Measurements from ENCODE around the gene POLL. TPM values are rescaled to one million over a fixed set of nuclear protein-coding genes. Genes with fewer than 3 reads are reported as not detected.

Gene POLL
- total and polyA plus RNA-seq, 2 of the 4 experiments (the other 2 are of a cell fraction) = 6.3 to 23.7 TPM

- no peak overlapping the region for H3K56ac ChIP-seq (ENCODE audit: extremely low read depth, insufficient read depth, low read length)
- peaks cover 18% of the 10 kb centered on the region for H3K36me3 ChIP-seq (ENCODE audit: control insufficient read depth, insufficient read depth, low read length)
- no peaks in the 10 kb centered on the region for H3K4me1 ChIP-seq (ENCODE audit: control insufficient read depth, insufficient read depth, low read length)
- DNase-seq (no peak), ATAC-seq (ENCODE audit: low read depth) (no peak)
- no peaks in the 10 kb centered on the region for H3K9me1 ChIP-seq (ENCODE audit: insufficient read depth, low read length)
- no peak overlapping the region for H2AK5ac ChIP-seq (ENCODE audit: low read depth, low read length)
- H3K4ac ChIP-seq (ENCODE audit: low read depth, low read length) = no peak overlapping the region
- no peak overlapping the region for H2AFZ ChIP-seq (replicated peaks; ENCODE audit: low read length, poor library complexity)
- ChIA-PET CTCF (no interaction called here), POLR2A (ENCODE audit: unreplicated experiment) (no interaction called here)
- no peak overlapping the region for H4K8ac ChIP-seq (ENCODE audit: low read depth in 2 of 2, low read length in 2 of 2)
- H3K14ac ChIP-seq (replicated peaks; ENCODE audit: low read depth, low read length) = no peak overlapping the region
- no peak overlapping the region for H3K27ac ChIP-seq (ENCODE audit: insufficient read depth, low read length)
- no peak overlapping the region for H4K5ac ChIP-seq (ENCODE audit: low read depth, low read length)
- no peaks in the 10 kb centered on the region for H3K79me1 ChIP-seq (ENCODE audit: low read depth in 1 of 2, low read length in 2 of 2)
- intact Hi-C loops (cut with micrococcal nuclease) = no loop called here
- no peak overlapping the region for H3K4me3 ChIP-seq (ENCODE audit: insufficient read depth, low read depth, low read length)
- no peak overlapping the region for H3K18ac ChIP-seq (ENCODE audit: low read depth, low read length)
- H3K27me3 ChIP-seq (ENCODE audit: control insufficient read depth, insufficient read depth, low read length) = no peaks in the 10 kb centered on the region
- H3K23ac ChIP-seq (ENCODE audit: low read depth, low read length) = no peak overlapping the region
- TF ChIP-seq FOS (IDR thresholded peaks at IDR 0.05; ENCODE audit: low read depth, low read length) (no peak), POLR2A (IDR thresholded peaks at IDR 0.05; ENCODE audit: low read depth, low read length) (no peak), RFX5 (IDR thresholded peaks at IDR 0.05; ENCODE audit: low read depth, low read length) (no peak), MXI1 (IDR thresholded peaks at IDR 0.05; ENCODE audit: borderline replicate concordance, low read depth, low read length) (no peak), SMC3 (IDR thresholded peaks at IDR 0.05; ENCODE audit: low read depth, low read length) (no peak), RCOR1 (IDR thresholded peaks at IDR 0.05; ENCODE audit: insufficient replicate concordance, low read length) (no peak), CHD1 (IDR thresholded peaks at IDR 0.05; ENCODE audit: low read depth, low read length) (no peak), MAZ (IDR thresholded peaks at IDR 0.05; ENCODE audit: borderline replicate concordance, low read depth, low read length) (no peak), CEBPB (IDR thresholded peaks at IDR 0.05; ENCODE audit: low read depth, low read length) (no peak), RAD21 (IDR thresholded peaks at IDR 0.05; ENCODE audit: low read length) (no peak), MAFK (IDR thresholded peaks at IDR 0.05; ENCODE audit: low read depth, low read length) (no peak), CTCF (conservative IDR thresholded peaks at IDR 0.05; ENCODE audit: low read depth, low read length) (no peak), BHLHE40 (IDR thresholded peaks at IDR 0.05; ENCODE audit: low read depth, low read length) (no peak), ELK1 (IDR thresholded peaks at IDR 0.05; ENCODE audit: borderline replicate concordance, low read depth, low read length) (no peak), USF2 (IDR thresholded peaks at IDR 0.05; ENCODE audit: low read depth, low read length) (no peak), NFE2L2 (IDR thresholded peaks at IDR 0.05; ENCODE audit: low read depth, low read length) (no peak)
- no peak overlapping the region for H2BK120ac ChIP-seq (ENCODE audit: low read depth, low read length)
- dilution Hi-C loops (cut with HindIII; ENCODE audit: low sequenced_read_pairs, unreplicated experiment) = no loop called here
- H2BK5ac ChIP-seq (ENCODE audit: low read depth, low read length, poor library complexity, severe bottlenecking) = no peak overlapping the region
- H2BK15ac ChIP-seq (ENCODE audit: low read depth, low read length) = no peak overlapping the region
- no TSS peak for BruUV-seq (replicated peaks)
- H2AK9ac ChIP-seq (replicated peaks; ENCODE audit: low read depth, low read length, poor library complexity) = no peak overlapping the region
- no peak overlapping the region for H4K91ac ChIP-seq (ENCODE audit: insufficient read depth, low read depth, low read length)
- H2BK20ac ChIP-seq (ENCODE audit: low read depth, low read length) = no peak overlapping the region
- no peak overlapping the region for H3K9ac ChIP-seq (ENCODE audit: low read depth, low read length)
- no peak overlapping the region for H3K4me2 ChIP-seq (ENCODE audit: low read depth, low read length)
- 100% methylated on average over 2 of the region's 2 CpGs; no CpG with 5 or more reads in 1 of the 2 experiments for WGBS, 2 experiments (ENCODE audit: extremely low coverage in 2 of 2, insufficient read length in 1 of 2)
- in situ Hi-C loops (cut with MboI; ENCODE audit: low sequenced_read_pairs) = no loop called here
- H4K20me1 ChIP-seq (ENCODE audit: insufficient read depth, low read length) = no peaks in the 10 kb centered on the region
- no peaks in the 10 kb centered on the region for H3K9me3 ChIP-seq (ENCODE audit: control insufficient read depth, insufficient read depth, low read length)
Measured at GRCh38 chr10:101538446-101538845, 49.6 kb downstream of the POLL start.

Measured in IMR-90 (cell line).